HCT116 (cell line): Measurements from ENCODE around the gene KLHL22. TPM values are rescaled to one million over a fixed set of nuclear protein-coding genes. Genes with fewer than 3 reads are reported as not detected.

ENCODE experiments used
- ATAC-seq: fragments of 200-7000 bp; cut with Tn5 transposase; 2 replicates; pipeline ENCODE4 v1.9.1; 2020; ENCODE audit warnings: mild to moderate bottlenecking, moderate library complexity
- BruUV-seq: library from RNA; stranded (reverse); fragments of 400-500 nt; replicated peaks from 2 replicates; lab custom pipeline; 2021; lab: Mats Ljungman, UMichigan
- CTCF ChIA-PET: fragments of 300-600 bp; sonication (Branson Sonifier 250); formaldehyde crosslinking; loops from one replicate; lab custom pipeline; 2021; ENCODE audit warnings: antibody characterized with exemption; lab: Charles Lee
- POLR2A ChIA-PET: fragments of 300-600, 350-600 bp; sonication (Branson Sonifier 250); formaldehyde crosslinking; loops from one replicate; lab custom pipeline; 2021; ENCODE audit warnings: antibody characterized with exemption; lab: Charles Lee
- RAD21 ChIA-PET, 2 experiments: fragments of 300-600 bp; sonication (Branson Sonifier 250); formaldehyde crosslinking; loops; one replicate each; lab custom pipeline; 2023; ENCODE audit warnings: low total read pairs in 2 of 2; ENCODE audit not compliant: uncharacterized antibody in 2 of 2, unreplicated experiment in 2 of 2, low non-redundant PET in 1 of 2; lab: Charles Lee
- DNase-seq: peaks from one replicate; pipeline ENCODE4 v3.0.0-alpha.2; 2010; ENCODE audit warnings: low read depth, low spot score
- H2AFZ ChIP-seq: fragments of 200-600 bp; shearing (Covaris generic), sonication (generic); 2 replicates; pipeline ENCODE4 v1.6.1; 2017; ENCODE audit warnings: low read depth, mixed run types, mixed read lengths, antibody characterized with exemption, low read length; ENCODE audit not compliant: poor library complexity, severe bottlenecking
- H3K27ac ChIP-seq: 2 replicates; pipeline ENCODE4 v1.5.1; 2012; ENCODE audit warnings: low read depth, low read length
- H3K27me3 ChIP-seq: fragments of 200-600 bp; sonication (generic); 2 replicates; pipeline ENCODE4 v1.6.1; 2016; ENCODE audit warnings: mixed run types, low read length, mixed read lengths; ENCODE audit not compliant: insufficient read depth
- H3K36me3 ChIP-seq, 2 experiments: fragments of 200-500 bp in 1 of 2; fragments of 200-600 bp in 1 of 2; sonication (Bioruptor generic) in 1 of 2; sonication (generic) in 1 of 2; 2 replicates each; pipeline versions ENCODE4 v1.5.1 to v1.6.1; 2014 to 2016; ENCODE audit warnings: low read length in 2 of 2, inconsistent platforms in 1 of 2, mixed read lengths in 1 of 2, mixed run types in 1 of 2; ENCODE audit not compliant: insufficient read depth in 2 of 2, control insufficient read depth in 1 of 2
- H3K4me1 ChIP-seq, 2 experiments: fragments of 200-600 bp in 1 of 2; sonication (generic) in 1 of 2; 2 replicates each; pipeline versions ENCODE4 v1.5.1 to v1.6.1; 2012 to 2017; ENCODE audit warnings: low read length in 2 of 2, inconsistent platforms in 1 of 2, mild to moderate bottlenecking in 1 of 2, mixed read lengths in 1 of 2, mixed run types in 1 of 2, moderate library complexity in 1 of 2; ENCODE audit not compliant: insufficient read depth in 2 of 2, control insufficient read depth in 1 of 2
- H3K4me2 ChIP-seq: fragments of 200-600 bp; sonication (generic); 2 replicates; pipeline ENCODE4 v1.6.1; 2017; ENCODE audit warnings: mixed run types, low read length, mixed read lengths
- H3K4me3 ChIP-seq, 2 experiments: fragments of 200-600 bp in 1 of 2; sonication (generic) in 1 of 2; replicated peaks in 1 of 2; 2 replicates each; pipeline ENCODE4 v1.5.1; 2011 to 2016; ENCODE audit warnings: low read length in 2 of 2, control low read depth in 1 of 2, low read depth in 1 of 2, mild to moderate bottlenecking in 1 of 2, mixed read lengths in 1 of 2, mixed run types in 1 of 2
- H3K79me2 ChIP-seq: fragments of 200-600 bp; sonication (generic); 2 replicates; pipeline ENCODE4 v1.6.1; 2017; ENCODE audit warnings: mild to moderate bottlenecking, mixed run types, low read length, moderate library complexity, mixed read lengths; ENCODE audit not compliant: insufficient read depth
- H3K9ac ChIP-seq: fragments of 200-600 bp; sonication (generic); 2 replicates; pipeline ENCODE4 v1.6.1; 2016; ENCODE audit warnings: low read length, mixed read lengths
- H3K9me2 ChIP-seq: fragments of 200-600 bp; sonication (generic), shearing (Covaris generic); 2 replicates; pipeline ENCODE4 v1.6.1; 2017; ENCODE audit warnings: mixed run types, mild to moderate bottlenecking, moderate library complexity; ENCODE audit not compliant: insufficient read depth
- H3K9me3 ChIP-seq, 2 experiments: fragments of 200-500 bp in 1 of 2; fragments of 200-600 bp in 1 of 2; sonication (Bioruptor generic) in 1 of 2; sonication (generic) in 1 of 2; 2 replicates each; pipeline ENCODE4 v1.6.1; 2014 to 2017; ENCODE audit warnings: low read length in 2 of 2, mixed read lengths in 2 of 2, inconsistent platforms in 1 of 2, low read depth in 1 of 2, mild to moderate bottlenecking in 1 of 2, mixed run types in 1 of 2, moderate library complexity in 1 of 2; ENCODE audit not compliant: control insufficient read depth in 1 of 2, insufficient read depth in 1 of 2
- H4K20me1 ChIP-seq: fragments of 200-600 bp; sonication (generic), shearing (Covaris generic); 2 replicates; pipeline ENCODE4 v1.6.1; 2017; ENCODE audit warnings: mixed run types, mild to moderate bottlenecking, moderate library complexity; ENCODE audit not compliant: insufficient read depth
- CBX3 ChIP-seq: IDR thresholded peaks from 2 replicates; pipeline ENCODE4 v1.6.1; 2012; ENCODE audit warnings: low read depth
- CEBPB ChIP-seq: IDR thresholded peaks from 2 replicates; pipeline ENCODE4 v1.6.1; 2012; ENCODE audit warnings: low read depth
- CTCF ChIP-seq, 3 experiments: fragments of 200-600 bp in 1 of 3; sonication (generic) in 1 of 3; IDR thresholded peaks in 2 of 3; conservative IDR thresholded peaks in 1 of 3; 2 replicates each; pipeline ENCODE4 v1.5.1; 2012 to 2017; ENCODE audit warnings: low read depth in 2 of 3, low read length in 2 of 3, antibody characterized with exemption in 1 of 3, borderline replicate concordance in 1 of 3, control low read depth in 1 of 3, mild to moderate bottlenecking in 1 of 3, mixed read lengths in 1 of 3, mixed run types in 1 of 3, moderate library complexity in 1 of 3; ENCODE audit not compliant: insufficient read depth in 1 of 3
- ELF1 ChIP-seq: IDR thresholded peaks from 2 replicates; pipeline ENCODE4 v1.6.1; 2012; ENCODE audit warnings: low read depth, borderline replicate concordance
- EZH2 ChIP-seq: fragments of 200-600 bp; sonication (generic); IDR thresholded peaks from 2 replicates; pipeline ENCODE4 v1.6.1; 2017; ENCODE audit warnings: antibody characterized with exemption, mixed run types
- EZH2phosphoT487 ChIP-seq: fragments of 200-600 bp; IDR thresholded peaks from 2 replicates; pipeline ENCODE4 v1.6.1; 2018; ENCODE audit warnings: antibody characterized with exemption, borderline replicate concordance
- POLR2A ChIP-seq: IDR thresholded peaks from 2 replicates; pipeline ENCODE4 v1.7.0; 2011; ENCODE audit warnings: borderline replicate concordance; ENCODE audit not compliant: insufficient read depth, insufficient read length; ENCODE audit errors: extremely low read depth
- RAD21 ChIP-seq: IDR thresholded peaks from 2 replicates; pipeline ENCODE4 v1.6.1; 2012; ENCODE audit warnings: low read depth, mild to moderate bottlenecking
- SP1 ChIP-seq: IDR thresholded peaks from 2 replicates; pipeline ENCODE4 v1.6.1; 2012; ENCODE audit warnings: low read depth
- SRF ChIP-seq: IDR thresholded peaks from 2 replicates; pipeline ENCODE4 v1.6.1; 2012; ENCODE audit warnings: low read depth
- TCF7L2 ChIP-seq: IDR thresholded peaks from 2 replicates; pipeline ENCODE4 v1.7.0; 2011; ENCODE audit warnings: borderline replicate concordance, inconsistent platforms; ENCODE audit not compliant: insufficient read depth, insufficient read length; ENCODE audit errors: extremely low read depth
- ZBTB33 ChIP-seq: IDR thresholded peaks from 2 replicates; pipeline ENCODE4 v1.6.1; 2011; ENCODE audit warnings: mild to moderate bottlenecking, low read length, moderate library complexity; ENCODE audit not compliant: insufficient replicate concordance; ENCODE audit errors: extremely low read depth
- ZFX ChIP-seq: fragments of 450-650 bp; IDR thresholded peaks from 2 replicates; pipeline ENCODE4 v1.6.1; 2017
- intact Hi-C: fragments of 100-400 bp; cut with micrococcal nuclease; formaldehyde crosslinking; loops from 2 replicates; pipeline ENCODE4 v1.10.0; 2022
- total RNA-seq: library from RNA; stranded (reverse); gene quantifications from one replicate; pipeline ENCODE4 v1.2.1, GENCODE V29; 2021; ENCODE audit not compliant: unreplicated experiment

Gene KLHL22
- total RNA-seq, 1 experiment from 2014 or later = 16.4 TPM

DNA sequence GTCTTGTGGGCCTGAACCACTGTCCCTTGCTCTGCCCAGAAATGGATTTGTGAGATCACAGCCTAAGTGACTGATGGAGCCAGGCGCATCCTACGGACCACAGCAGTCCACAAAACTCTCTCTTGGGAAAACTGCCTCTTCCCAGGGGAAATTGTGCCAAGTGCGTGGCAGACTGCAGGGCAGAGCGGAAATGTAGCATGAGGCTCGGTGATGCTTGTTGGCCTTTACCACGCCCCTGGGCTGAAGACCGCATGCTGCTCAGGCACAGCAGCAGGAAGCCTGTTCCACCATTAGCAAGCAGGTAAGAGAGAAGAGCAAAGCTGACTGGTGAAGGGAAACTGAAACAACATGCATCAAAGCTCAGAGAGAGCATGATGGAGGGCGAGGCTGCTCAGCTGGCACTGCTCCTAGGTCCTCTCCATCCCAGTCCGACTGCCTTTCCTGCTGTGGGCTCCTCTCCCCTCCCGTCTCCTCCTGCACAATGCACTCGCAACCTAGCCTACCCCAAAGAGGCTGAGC lies 31.4 kb downstream of the KLHL22 start:
- Histone ChIP-seq H3K4me2 (no peak overlapping the region), H3K9me2 (no peaks in the 10 kb centered on the region), H3K27ac (no peak overlapping the region), H3K27me3 (no peaks in the 10 kb centered on the region), H2AFZ (no peak overlapping the region), H3K36me3 (no peaks in the 10 kb centered on the region; a peak in 1 of 4 replicates), H3K9ac (no peak overlapping the region), H3K4me3 (no peak overlapping the region), H3K4me1 (no peaks in the 10 kb centered on the region), H3K79me2 (no peaks in the 10 kb centered on the region), H4K20me1 (no peaks in the 10 kb centered on the region), H3K9me3 (no peaks in the 10 kb centered on the region)
- ChIA-PET CTCF (no interaction called here), RAD21 (no interaction called here), POLR2A (no interaction called here)
- BruUV-seq = no TSS peak
- TF ChIP-seq CBX3 (no peak), ELF1 (no peak), TCF7L2 (no peak), SP1 (no peak), EZH2 (no peak), SRF (no peak), POLR2A (no peak), ZFX (no peak), CEBPB (no peak), RAD21 (no peak), ZBTB33 (no peak), EZH2phosphoT487 (no peak), CTCF (IDR thresholded peaks at IDR 0.05 in 2 of 3, conservative IDR thresholded peaks at IDR 0.05 in 1 of 3; ENCODE audit: borderline replicate concordance in 1 of 3, insufficient read depth in 1 of 3, low read depth in 2 of 3, low read length in 2 of 3) (no peak)
- DNase-seq (no peak), ATAC-seq (no peak)
- intact Hi-C loops = no loop called here
